Nephron progenitor cell (in vitro differentiated cells): ENCODE measurements around the gene PAF1.

Experiments
- DNase-seq: peaks from one replicate; pipeline ENCODE4 v3.0.0; 2021
- H3K27ac Mint-ChIP-seq: 2 replicates; pipeline ENCODE4 v1.8.0; 2021; ENCODE audit warnings: mild to moderate bottlenecking, moderate library complexity, mixed read lengths
- H3K27me3 Mint-ChIP-seq: 2 replicates; pipeline ENCODE4 v1.8.0; 2021; ENCODE audit warnings: mild to moderate bottlenecking, low read depth, mixed read lengths; ENCODE audit not compliant: poor library complexity
- H3K36me3 Mint-ChIP-seq: 2 replicates; pipeline ENCODE4 v1.8.0; 2021; ENCODE audit warnings: low read depth, mixed read lengths
- H3K4me1 Mint-ChIP-seq: 2 replicates; pipeline ENCODE4 v1.8.0; 2021; ENCODE audit warnings: mixed read lengths
- H3K4me3 Mint-ChIP-seq: 2 replicates; pipeline ENCODE4 v1.8.0; 2021; ENCODE audit warnings: mild to moderate bottlenecking, moderate library complexity, mixed read lengths
- H3K9me3 Mint-ChIP-seq: 2 replicates; pipeline ENCODE4 v1.8.0; 2021; ENCODE audit warnings: mild to moderate bottlenecking, moderate library complexity, mixed read lengths
- CTCF ChIP-seq: fragments of 200-600 bp; sonication (generic); IDR thresholded peaks from 2 replicates; pipeline ENCODE4 v1.5.0; 2021; ENCODE audit warnings: antibody characterized with exemption

PAF1 gene

DNA sequence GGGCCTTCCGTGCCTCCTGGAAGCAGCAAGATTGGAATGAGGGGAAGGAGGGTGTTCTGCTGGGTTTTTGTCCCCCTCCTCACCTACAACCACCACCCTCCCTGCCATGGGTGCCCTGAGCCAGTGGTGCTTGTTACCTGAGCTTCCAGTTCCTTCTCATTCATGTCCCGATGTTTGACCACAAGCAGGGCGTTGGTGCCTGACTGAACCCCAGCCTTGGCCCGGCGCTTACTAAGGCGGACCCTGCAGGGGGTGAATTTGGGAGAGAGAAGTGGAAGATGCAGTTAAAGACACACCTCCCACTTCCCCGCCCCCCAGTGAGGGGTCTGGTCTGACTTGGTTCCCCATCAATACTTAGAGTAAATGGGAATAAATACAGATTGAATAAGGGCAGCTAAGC, 4.3 kb downstream of the PAF1 start:
- no peak for DNase-seq
- H3K4me1 Mint-ChIP-seq: peaks cover 17% of the 10 kb centered on the region
- TF ChIP-seq CTCF: no peak
- H3K9me3 Mint-ChIP-seq: no peaks in the 10 kb centered on the region
- no peaks in the 10 kb centered on the region for H3K27me3 Mint-ChIP-seq
- no peak overlapping the region for H3K4me3 Mint-ChIP-seq
- H3K27ac Mint-ChIP-seq: peak overlapping the region; percentile 43
- H3K36me3 Mint-ChIP-seq: peaks cover 58% of the 10 kb centered on the region

- TF ChIP-seq CTCF: no peak
- H3K36me3 Mint-ChIP-seq: peaks cover 66% of the 10 kb centered on the region
- DNase-seq: no peak
- H3K4me3 Mint-ChIP-seq: no peak overlapping the region
- H3K9me3 Mint-ChIP-seq: no peaks in the 10 kb centered on the region
- no peaks in the 10 kb centered on the region for H3K27me3 Mint-ChIP-seq
- H3K4me1 Mint-ChIP-seq: peaks cover 13% of the 10 kb centered on the region
- peak overlapping the region; percentile 98 for H3K27ac Mint-ChIP-seq
Measured at GRCh38 chr19:39385629-39386411, 5.1 kb downstream of the PAF1 start.

DNA sequence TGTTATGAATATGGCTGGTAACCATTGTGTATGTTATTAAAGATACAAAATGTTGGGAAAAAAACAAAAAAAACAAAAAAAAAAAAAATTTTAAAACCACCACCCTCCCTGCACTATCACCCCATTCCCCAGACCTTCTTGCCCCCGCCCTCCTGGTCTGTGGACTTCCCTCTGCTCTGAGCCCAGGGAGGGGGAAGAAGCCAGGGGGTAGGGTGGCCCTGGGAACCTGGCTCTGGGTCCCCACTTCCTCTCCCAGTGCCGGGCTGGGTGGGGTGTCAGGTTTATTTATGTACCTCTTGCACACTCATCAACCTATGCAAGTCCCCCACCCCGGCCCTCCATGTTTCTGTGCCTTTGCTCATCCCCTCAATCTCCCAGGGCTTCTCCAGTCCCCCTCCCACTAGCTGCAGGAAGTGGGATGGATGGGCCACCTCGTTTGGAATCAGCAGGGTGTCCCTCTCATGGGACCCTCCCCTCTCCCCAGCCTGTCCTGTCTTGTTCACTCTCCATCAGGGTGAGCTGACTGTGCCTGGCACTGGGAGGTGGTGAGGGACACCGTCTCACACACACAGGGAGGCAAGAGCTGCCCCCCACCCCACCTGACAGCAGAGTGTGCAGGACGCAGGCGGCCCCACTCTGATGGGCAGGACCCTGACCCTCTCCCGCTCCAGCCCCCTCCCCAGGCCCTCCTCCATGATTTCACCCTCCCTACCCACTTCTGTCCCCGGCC, 5.9 kb downstream of the PAF1 start:
- peak overlapping the region; percentile 98 for H3K27ac Mint-ChIP-seq
- peaks cover 8% of the 10 kb centered on the region for H3K4me1 Mint-ChIP-seq
- H3K36me3 Mint-ChIP-seq: peaks cover 71% of the 10 kb centered on the region
- no peak for DNase-seq
- H3K27me3 Mint-ChIP-seq: no peaks in the 10 kb centered on the region
- no peak overlapping the region for H3K4me3 Mint-ChIP-seq
- no peak for TF ChIP-seq CTCF
- no peaks in the 10 kb centered on the region for H3K9me3 Mint-ChIP-seq

GRCh38 chr19:39382991-39383828, 7.7 kb downstream of the PAF1 start:
- TF ChIP-seq CTCF: no peak
- H3K4me3 Mint-ChIP-seq: no peak overlapping the region

DNA sequence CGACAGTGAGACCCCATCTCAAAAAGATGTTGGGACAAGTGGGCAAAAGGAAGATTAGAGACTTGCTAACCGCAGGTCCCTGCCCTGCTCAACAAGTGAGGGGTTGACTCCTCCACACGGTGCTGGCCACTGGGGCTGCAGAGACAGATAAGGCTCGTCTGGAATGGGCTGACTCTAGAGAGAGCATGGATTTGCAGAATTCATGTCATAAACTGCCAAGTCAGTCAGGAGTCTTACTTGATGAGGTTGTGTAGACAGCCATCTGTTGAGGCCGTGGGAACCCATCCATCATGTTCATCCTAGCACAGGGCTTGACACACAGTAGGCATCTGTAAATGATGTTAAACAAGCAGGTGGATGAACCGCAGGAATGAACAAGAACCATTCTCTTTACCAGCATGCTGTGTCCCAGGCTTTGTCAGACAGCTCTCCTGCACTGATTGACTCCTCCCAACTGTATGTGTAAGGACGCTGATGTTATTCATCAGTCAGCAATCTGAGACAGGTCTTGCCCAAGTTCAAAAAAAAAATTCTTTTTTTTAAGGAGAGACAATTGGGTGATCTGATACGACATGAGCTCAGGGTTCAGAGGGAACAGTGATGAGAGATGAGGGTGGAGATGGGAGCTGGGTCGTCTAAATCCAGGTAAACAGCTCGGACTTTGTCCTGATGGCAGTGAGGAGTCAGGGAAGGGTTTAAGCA, 8.8 kb downstream of the PAF1 start:
- H3K27ac Mint-ChIP-seq: peak overlapping the region; percentile 21
- no peak overlapping the region for H3K4me3 Mint-ChIP-seq
- no peak for TF ChIP-seq CTCF
- no peak for DNase-seq
- no peaks in the 10 kb centered on the region for H3K4me1 Mint-ChIP-seq
- H3K9me3 Mint-ChIP-seq: no peaks in the 10 kb centered on the region
- peaks cover 77% of the 10 kb centered on the region for H3K36me3 Mint-ChIP-seq
- H3K27me3 Mint-ChIP-seq: no peaks in the 10 kb centered on the region

More at GRCh38 chr19:39382991-39383828, 7.7 kb downstream of the PAF1 start:
- no peaks in the 10 kb centered on the region for H3K27me3 Mint-ChIP-seq
- no peaks in the 10 kb centered on the region for H3K4me1 Mint-ChIP-seq
- DNase-seq: no peak
- H3K9me3 Mint-ChIP-seq: no peaks in the 10 kb centered on the region
- peak overlapping the region; percentile 73 for H3K27ac Mint-ChIP-seq
- peaks cover 72% of the 10 kb centered on the region for H3K36me3 Mint-ChIP-seq
